SIG-M5 (cell line): ENCODE measurements around the gene P2RY12.

Experiments used
- DNase-seq: peaks from one replicate; lab custom pipeline; 2025; lab: John Stamatoyannopoulos, UW

The P2RY12 gene

DNA sequence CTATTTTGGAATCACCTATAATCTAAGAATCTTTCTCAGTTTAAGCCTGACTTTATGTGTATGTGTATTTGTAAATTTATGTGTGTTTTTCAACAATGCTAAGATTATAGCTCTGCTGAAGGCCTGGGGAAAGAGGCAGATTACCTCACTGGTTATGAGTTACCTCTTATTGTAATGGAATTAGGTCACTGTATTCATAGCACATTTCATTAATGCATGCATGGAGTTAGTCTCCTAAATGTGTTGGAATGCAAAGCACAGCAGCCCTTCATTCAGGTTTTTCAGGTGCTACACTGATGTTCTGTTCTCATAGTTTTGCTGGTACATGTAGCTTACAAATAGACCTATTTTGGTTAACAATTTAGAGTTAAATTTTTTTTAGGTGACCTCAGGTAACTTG is 77.4 kb downstream of the P2RY12 start:
- no peak for DNase-seq

DNA sequence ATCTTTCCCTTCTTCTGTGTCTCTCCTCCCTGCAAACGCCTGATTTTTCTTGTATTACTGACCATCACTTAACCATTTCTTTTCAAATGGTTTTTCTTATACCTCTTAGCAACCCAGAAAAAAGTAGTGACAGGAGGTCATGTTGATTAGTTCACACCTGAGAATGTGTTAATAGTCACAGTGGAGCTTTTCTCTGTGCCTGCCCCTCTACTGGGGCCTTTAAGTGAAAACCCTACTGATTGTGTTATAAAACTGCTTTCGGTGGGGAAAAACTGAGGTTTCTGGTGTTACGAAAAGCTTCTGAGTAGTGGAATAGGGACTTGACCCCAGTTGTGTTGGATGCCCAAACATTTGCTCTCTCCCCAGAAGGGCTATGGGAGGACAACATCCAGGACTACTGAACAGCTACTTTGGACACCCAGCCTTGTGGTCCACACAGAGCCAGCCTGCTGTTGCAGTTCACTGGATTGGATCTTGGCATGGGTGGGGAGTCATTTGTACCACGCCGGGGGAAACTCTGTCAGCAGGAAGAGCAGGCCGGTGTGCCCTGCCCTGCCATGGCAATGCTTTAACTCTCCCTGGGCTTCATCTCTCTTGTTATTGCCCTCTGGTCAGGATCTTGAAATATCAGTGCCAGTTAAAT is 78.3 kb downstream of the P2RY12 start:
- DNase-seq, result no peak

DNA sequence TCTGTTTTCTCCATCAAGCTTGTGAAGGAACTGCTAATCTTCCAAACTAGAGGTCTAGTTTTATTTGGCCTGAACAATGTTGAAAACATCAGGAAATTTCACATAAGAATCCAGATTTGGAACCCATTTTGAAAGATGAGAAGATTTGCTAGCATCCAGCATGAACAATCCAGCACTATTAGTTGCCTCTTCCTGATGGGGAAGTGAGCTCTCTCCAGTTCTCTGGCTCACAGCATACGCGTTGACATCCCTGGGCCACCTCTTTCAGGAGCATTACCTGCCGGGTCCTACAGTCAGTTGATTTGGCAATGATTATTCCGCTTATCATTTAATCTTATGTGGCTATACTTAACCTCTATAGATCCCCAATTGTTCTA is 78.8 kb downstream of the P2RY12 start:
- no peak for DNase-seq

DNA sequence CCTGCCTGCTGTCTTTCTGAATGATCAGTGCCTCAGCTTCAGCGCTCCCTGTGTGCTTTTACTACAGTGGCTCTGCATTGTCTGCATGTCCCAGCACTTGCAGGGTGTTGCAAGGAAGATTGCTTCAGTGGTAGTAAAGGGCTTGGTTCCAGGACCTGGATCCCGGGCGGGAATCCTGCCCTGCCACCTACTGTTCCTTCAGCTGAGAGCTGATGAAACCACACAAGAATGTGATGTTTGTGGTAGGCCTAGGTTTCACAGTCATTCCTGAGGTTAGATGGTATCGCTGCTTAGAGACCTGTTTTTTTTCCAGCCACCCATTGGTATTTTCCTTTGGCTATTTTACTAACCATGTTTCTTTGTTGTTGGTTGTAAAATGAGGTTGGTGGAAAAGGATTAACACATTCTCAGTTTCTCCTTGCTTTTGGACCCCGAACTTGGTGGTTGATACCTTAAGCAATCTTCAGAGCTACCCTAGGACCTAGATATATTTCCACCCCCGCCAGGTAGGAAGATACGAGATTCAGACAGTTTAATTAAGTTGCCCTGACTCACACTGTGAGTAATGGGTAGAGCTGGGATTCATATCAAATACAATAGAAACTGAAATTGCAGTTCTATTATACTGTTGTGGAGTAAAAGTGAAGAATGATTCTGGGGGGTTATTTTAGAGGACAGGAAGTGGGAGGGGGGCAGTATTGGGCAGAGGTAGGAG is 79.3 kb downstream of the P2RY12 start:
- no peak for DNase-seq

DNA sequence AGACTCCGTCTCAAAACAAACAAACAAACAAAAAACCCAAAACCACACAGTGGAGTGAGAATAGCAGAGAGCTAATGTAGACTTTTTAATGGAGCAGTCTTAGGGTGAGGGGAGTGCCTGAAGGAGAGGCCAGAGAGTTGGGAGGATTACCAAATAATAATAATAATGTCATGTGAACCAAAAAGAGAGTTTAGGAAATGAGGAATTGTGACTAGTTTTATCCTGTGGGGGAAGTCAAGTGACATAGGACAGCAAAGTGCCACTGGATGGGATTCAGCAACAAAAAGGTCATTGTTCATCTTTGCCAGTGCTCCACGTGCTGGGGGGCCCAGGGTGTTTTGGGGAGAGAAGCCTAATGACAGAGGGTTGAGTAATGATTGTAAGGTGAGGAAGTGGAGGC is 80.8 kb downstream of the P2RY12 start:
- DNase-seq, result no peak

DNA sequence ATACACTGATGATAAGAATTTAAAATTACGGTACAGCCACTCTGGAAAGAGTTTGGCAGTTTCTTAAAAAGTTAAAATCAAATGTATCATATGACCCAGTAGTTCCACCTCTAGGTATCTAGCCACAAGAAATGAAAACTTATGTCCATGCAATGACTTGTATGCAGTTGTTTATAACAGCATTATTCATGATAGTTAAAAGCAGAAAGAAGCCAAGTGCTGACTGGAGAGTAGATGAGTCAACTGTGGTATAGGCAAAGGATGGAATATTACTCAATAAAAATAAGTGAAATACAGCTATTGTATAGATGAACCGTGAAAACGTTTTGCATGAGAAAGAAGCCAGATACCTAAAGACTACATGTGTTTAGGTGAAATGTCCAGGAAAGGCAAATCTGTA is 82.8 kb downstream of the P2RY12 start:
- DNase-seq, result no peak

DNA sequence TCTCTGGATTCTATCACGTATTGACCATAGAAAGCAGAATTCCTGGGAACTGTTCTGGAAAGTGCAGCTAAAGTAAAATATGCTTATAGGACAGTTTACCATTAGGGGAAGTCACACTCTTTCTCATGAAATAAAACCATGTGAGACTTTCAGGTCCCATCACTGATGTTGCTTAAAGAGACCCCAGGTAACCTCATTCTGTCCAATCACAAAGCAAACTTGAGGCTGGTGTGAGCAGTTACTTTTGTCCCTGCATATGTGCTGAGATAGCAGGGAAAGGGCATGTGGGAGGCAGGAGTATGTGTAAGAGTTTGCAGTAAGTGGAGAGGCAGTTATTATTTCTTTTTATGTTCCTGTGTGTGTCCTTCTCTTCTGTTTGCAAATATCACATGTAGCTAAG is 84.0 kb downstream of the P2RY12 start:
- no peak for DNase-seq

DNA sequence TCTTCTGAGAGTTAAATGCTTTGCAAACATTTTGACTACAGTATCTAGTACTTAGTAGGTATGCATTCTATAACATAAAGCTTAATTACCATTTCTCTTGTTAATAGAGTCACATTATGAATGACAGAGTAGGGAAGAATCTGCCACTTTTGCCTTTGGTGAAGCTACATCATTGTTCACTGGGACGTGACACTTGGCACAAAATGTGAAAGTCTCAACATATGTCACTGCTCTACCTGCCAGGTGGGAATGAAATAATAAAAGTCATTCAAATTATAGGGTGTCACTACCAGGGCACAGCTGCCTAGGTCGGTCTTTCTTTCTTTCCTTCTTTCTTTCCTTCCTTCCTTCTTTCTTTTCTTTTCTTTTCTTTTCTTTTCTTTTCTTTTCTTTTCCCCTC is 85.5 kb downstream of the P2RY12 start:
- DNase-seq, result no peak

DNA sequence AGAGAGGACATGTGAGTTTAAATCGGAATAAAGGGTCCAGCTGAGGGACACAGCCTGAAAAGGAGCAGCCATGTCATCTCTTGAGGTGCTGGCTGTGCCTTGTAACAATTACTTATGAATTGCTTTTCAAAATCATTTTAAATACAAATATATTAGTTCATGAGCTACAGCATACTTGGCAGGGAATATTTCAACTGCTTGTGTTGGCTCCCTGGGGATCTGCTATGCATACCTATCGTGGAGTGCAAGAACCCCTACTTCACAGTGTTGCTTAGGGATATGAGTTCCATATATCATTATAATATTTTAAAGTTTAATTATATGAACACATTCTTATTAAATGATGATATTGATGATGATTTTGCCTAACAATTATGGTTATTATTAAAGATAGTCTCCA is 87.1 kb downstream of the P2RY12 start:
- DNase-seq, result no peak

DNA sequence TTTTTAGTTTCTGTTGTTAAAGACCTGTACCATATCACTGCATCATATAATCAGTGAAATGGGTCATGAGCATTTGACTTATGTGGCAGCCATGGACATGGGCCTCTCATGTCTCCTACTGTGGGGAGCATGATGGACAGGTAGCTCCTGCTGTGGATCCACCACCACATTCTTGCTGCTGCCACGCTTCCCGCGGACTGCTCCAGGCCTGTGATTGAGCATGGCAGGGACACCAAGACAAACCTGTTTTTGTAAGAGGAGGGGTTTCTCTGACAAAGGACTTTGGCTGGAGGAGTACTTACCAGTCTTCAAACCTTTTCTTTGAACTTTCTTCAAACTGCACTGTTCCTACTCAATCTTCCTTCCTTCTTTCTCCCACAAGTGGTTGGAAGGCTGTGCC is 88.3 kb downstream of the P2RY12 start:
- no peak for DNase-seq

DNA sequence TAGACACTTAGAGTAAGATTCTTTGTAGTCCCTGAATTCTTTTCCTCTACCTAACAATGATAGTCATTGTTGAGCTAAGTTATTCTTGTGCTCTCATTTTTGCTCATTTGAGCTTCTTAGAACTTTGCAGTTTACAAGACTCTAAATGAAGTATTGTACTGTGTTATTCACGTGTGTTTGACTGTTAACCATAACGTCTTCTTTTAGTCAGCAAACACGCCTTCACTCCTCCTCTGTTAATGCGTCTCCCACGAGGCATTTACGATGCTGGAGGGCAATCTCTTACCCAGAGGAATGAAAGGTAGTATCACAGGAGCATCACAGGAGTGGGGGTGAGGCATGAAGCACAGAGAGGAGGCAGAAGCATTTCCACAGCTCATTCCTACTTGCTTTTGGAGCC is 91.4 kb downstream of the P2RY12 start:
- DNase-seq, result no peak

DNA sequence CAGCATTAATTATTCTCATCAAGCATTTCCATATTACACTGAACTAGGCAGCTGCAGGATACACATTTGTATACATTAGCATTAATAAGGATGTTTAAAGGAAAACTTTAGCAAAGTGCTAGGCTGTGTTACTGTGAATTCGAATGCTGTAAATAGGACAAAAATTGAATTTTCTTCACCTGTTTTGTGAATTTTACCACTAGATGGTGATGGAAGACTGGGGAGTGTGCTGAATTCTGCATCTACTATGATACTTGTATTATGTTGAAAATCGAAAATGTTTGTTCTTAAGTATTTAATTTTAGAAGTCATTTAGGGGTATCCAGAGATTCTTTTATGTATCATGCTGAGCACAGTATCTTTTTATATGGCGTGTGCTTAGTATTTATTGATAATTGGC is 93.9 kb downstream of the P2RY12 start:
- no peak for DNase-seq

DNA sequence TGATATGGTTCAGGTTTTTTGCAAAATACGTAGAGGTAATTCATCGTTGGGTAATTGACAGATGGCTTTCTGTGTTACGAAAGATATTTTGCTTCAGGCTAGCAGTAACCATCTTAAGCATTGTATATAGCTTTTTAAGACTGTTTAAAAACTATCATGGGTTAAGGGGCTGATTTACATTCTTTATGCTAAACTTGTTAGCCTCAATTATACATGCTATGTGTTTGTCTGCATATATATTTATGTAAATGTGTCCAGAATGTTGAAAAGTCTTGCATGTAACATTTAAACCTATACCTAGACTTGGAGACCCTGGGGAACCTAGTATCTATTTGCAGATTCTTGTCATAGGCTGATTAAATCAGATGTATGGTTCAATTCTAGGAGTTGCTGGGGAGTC is 95.1 kb downstream of the P2RY12 start:
- DNase-seq, result no peak
